ENCODE data around the gene MYH9.

Gene MYH9

GRCh38 chr22:36385491-36386350, 2.0 kb downstream of the MYH9 start:
- no peak for DNase-seq

GRCh38 chr22:36384766-36385481, 2.8 kb downstream of the MYH9 start:
- DNase-seq = no peak

GRCh38 chr22:36383110-36383581, 4.6 kb downstream of the MYH9 start:
- no peak for DNase-seq

GRCh38 chr22:36381513-36382128, 6.1 kb downstream of the MYH9 start:
- no peak for DNase-seq

GRCh38 chr22:36379593-36380361, 8.0 kb downstream of the MYH9 start:
- no peak for DNase-seq

- DNase-seq = no peak
Measured at GRCh38 chr22:36378869-36379217, 8.9 kb downstream of the MYH9 start.

- DNase-seq = no peak
Measured at GRCh38 chr22:36378080-36378868, 9.5 kb downstream of the MYH9 start.

GRCh38 chr22:36377022-36377631, 10.6 kb downstream of the MYH9 start:
- DNase-seq = no peak

GRCh38 chr22:36376265-36376664, 11.5 kb downstream of the MYH9 start:
- DNase-seq = no peak

GRCh38 chr22:36375071-36375980, 12.4 kb downstream of the MYH9 start:
- no peak for DNase-seq

GRCh38 chr22:36374603-36375024, 13.2 kb downstream of the MYH9 start:
- DNase-seq = no peak

GRCh38 chr22:36373258-36373579, 14.5 kb downstream of the MYH9 start:
- no peak for DNase-seq

GRCh38 chr22:36371920-36372319, 15.8 kb downstream of the MYH9 start:
- DNase-seq = no peak

GRCh38 chr22:36369922-36370791, 17.6 kb downstream of the MYH9 start:
- no peak for DNase-seq

- DNase-seq = no peak
Measured at GRCh38 chr22:36369004-36369921, 18.5 kb downstream of the MYH9 start.

GRCh38 chr22:36368359-36368983, 19.3 kb downstream of the MYH9 start:
- DNase-seq = no peak

GRCh38 chr22:36367479-36367878, 20.3 kb downstream of the MYH9 start:
- DNase-seq = no peak

GRCh38 chr22:36367066-36367465, 20.7 kb downstream of the MYH9 start:
- DNase-seq = no peak
